Gastroesophageal sphincter (tissue), 3 donors: Measurements from ENCODE around the gene GOLIM4.

Experiments
- CTCF ChIP-seq, 4 experiments: fragments of 200-600 bp in 2 of 4; fragments of 450-650 bp in 2 of 4; sonication (generic) in 1 of 4; IDR thresholded peaks; one replicate each; pipeline ENCODE4 v1.5.1; 2017 to 2019; ENCODE audit warnings: antibody characterized with exemption in 4 of 4, mild to moderate bottlenecking in 2 of 4, moderate library complexity in 2 of 4
- EP300 ChIP-seq: sonication (generic); formaldehyde crosslinking; IDR thresholded peaks from one replicate; pipeline ENCODE4 v1.6.1; 2017; ENCODE audit warnings: antibody characterized with exemption, mild to moderate bottlenecking
- POLR2AphosphoS5 ChIP-seq: sonication (generic); formaldehyde crosslinking; IDR thresholded peaks from one replicate; pipeline ENCODE4 v1.6.1; 2017; ENCODE audit warnings: antibody characterized with exemption

GRCh38 chr3:168058481-168058880 is 37.2 kb downstream of the GOLIM4 start:
- no peak for TF ChIP-seq CTCF (IDR thresholded peaks at IDR 0.05)
- TF ChIP-seq POLR2AphosphoS5 = no peak
- no peak for TF ChIP-seq EP300
